Myocyte (in vitro differentiated cells): ENCODE data around the gene JPH4. TPM values are rescaled to one million over a fixed set of nuclear protein-coding genes. Genes with fewer than 3 reads are reported as not detected.
"Not testable (repeated sequence)": the region's sequence is repeated elsewhere in the genome, so short reads cannot be mapped to it uniquely, and the experiment has no call there.

Experiments used
- DNase-seq: peaks from one replicate; pipeline ENCODE4 v3.0.0-alpha.2; 2012; ENCODE audit warnings: low read depth
- total RNA-seq: library from RNA; depleted of rRNA; stranded (reverse); fragments of >200 nt; gene quantifications from 2 replicates; pipeline ENCODE4 v1.2.3, GENCODE V29; 2014

The JPH4 gene
- total RNA-seq, 1 donor from 2014 or later, result not detected

DNA sequence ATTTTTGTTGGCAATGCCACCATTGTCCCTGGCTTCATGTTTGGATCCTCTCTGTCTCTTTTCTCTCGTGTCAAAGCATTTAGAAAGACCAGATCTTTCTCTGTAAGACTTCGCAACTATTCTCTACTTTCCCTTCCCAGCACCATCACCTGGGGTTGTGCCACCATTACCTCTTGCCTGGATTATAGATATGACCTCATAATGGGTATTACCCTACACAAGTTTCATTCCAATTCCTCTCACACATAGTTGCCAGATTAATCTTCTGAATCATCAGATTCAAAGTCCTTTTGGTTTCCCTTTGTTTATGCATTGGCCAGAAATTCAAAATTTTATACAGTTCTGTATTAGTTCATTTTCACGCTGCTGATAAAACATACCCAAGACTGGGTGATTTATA is 30.4 kb upstream of the JPH4 start:
- DNase-seq, result no peak

DNA sequence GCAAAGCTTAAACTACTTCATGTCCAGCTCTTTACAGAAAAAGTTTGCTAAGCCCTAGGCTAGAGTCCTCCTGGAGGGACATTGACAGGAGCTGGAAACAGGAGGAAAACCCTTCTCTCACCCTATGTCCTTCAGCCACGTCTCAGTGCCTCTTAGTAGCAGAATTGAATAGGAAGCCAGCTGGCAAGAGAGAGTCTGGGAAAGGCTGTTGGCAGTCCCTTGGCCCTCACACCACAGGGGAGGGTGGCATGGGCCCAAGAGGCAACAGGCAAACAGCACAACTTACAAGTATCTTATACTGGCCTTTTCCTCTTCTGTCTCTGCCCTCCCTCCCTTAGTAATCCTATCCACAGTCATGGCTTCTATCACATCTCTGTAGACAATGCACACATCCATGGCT is 29.9 kb upstream of the JPH4 start:
- peak; percentile 20 for DNase-seq

GRCh38 chr14:23605931-23606585 is 27.5 kb upstream of the JPH4 start:
- DNase-seq, result peak; percentile 61

- no peak for DNase-seq
Measured at GRCh38 chr14:23604675-23605170, 26.1 kb upstream of the JPH4 start.

DNA sequence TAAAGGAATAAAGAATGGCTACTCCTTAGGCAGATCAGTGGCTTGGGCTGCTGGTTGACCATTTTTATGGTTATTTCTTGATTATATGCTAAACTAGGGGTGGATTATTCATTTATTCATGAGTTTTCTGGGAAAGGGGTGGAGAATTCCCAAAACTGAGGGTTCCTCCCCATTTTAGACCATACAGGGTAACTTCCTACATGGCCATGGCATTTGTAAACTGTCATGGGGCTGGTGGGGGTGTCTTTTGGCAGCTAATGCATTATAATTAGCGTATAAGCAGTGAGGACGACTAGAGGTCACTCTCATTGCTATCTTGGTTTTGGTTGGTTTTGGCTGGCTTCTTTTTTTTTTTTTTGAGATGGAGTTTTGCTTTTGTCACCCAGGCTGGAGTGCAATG is 25.6 kb upstream of the JPH4 start:
- DNase-seq, result no peak

DNA sequence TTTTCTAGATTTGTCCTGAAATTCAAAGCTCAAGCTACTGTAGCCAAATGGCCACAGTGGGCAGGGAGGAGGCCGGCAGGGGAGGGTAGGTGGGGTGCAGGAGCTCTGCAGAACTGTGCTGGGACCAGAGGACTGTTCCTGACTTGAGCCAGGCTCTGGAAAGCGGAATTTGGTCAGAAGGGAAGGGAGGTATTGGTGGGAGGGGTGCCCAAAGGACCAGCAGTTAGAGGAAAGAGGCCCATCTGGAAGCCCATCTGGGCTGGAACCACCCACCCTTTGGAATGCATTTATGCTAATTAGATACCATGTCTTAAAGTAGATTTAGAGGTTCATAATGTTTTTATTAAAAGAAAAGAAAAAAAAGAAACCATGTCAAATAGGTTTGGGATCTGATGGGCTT is 24.5 kb upstream of the JPH4 start:
- no peak for DNase-seq

GRCh38 chr14:23602181-23603095 is 23.8 kb upstream of the JPH4 start:
- DNase-seq, result peak; percentile 60

- DNase-seq, result peak; percentile 48
Measured at GRCh38 chr14:23601845-23602180, 23.2 kb upstream of the JPH4 start.

GRCh38 chr14:23601424-23601823 is 22.8 kb upstream of the JPH4 start:
- no peak for DNase-seq

DNA sequence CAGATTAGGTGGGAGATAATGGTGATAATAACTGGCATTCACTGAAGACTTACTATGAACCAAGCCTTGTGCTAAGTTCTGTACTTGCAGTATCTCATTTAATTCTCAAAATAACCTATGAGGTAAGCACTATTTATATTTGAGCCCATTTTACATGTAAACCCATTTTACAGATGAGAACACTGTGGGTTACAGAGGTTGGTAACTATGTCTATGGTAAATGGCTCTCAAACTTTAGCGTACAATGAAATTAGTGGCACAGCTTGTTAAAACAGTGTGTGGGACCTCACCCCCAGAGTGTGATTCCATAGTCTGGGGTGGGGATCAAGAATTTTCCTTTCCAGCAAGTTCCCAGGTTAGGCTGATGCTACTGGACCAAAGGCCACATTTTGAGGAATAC is 22.2 kb upstream of the JPH4 start:
- no peak for DNase-seq

DNA sequence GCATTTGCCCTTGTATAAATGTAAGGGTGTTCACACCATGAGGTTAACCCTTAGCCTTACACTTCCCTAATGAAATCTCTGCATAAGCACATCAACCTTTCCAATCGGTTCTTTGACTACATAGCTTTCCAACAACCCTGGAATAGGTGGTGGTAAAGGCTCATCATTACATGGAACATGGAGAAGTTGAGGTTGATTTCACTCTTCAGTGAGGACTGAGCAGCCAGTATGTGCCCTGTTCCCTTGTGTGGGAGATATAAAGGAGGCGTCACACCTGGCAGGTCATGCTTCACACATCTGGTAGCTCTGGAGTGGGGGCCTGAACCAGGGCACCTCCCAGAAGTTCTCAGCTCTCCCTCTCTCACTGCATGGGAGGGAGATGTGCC is 21.7 kb upstream of the JPH4 start:
- no peak for DNase-seq

GRCh38 chr14:23594191-23594590 is 15.6 kb upstream of the JPH4 start:
- DNase-seq, result not testable (repeated sequence)

GRCh38 chr14:23590198-23590597 is 11.6 kb upstream of the JPH4 start:
- DNase-seq, result no peak

- DNase-seq, result no peak
Measured at GRCh38 chr14:23589606-23590005, 11.0 kb upstream of the JPH4 start.

DNA sequence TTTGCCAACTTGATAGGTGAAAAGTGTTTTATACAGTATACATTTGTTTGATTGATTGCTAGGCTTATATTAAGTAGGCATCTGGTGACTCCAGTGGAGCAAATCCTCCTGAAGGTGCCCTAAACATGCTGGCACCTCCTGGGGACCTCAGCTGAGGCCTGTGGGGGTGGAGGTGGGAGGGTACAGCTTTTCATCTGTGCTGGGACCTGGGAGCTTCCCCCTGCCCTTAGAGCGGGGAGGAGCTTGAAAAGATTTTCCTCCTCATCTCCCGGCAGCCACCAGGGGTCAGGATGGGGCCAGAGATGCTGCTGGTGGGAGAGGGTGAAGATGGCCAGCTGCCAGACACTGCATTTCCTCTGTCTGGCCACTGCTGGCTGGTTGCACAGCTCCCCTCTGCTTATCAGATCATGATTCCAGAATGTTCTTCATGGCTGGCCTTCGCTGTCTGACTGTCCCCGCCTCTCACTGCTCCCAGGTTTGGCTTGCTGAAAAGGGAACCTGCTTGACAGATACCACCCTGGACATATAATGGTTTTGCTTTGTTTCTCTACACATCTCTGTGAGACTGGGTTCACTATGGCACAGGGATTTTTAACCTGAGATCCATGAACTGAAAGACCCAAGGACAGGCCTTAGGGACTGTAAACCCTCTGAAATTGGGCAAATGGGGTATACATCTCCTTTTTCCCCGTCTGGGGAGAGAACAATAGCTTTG is 10.5 kb upstream of the JPH4 start:
- DNase-seq, result peak; percentile 90

DNA sequence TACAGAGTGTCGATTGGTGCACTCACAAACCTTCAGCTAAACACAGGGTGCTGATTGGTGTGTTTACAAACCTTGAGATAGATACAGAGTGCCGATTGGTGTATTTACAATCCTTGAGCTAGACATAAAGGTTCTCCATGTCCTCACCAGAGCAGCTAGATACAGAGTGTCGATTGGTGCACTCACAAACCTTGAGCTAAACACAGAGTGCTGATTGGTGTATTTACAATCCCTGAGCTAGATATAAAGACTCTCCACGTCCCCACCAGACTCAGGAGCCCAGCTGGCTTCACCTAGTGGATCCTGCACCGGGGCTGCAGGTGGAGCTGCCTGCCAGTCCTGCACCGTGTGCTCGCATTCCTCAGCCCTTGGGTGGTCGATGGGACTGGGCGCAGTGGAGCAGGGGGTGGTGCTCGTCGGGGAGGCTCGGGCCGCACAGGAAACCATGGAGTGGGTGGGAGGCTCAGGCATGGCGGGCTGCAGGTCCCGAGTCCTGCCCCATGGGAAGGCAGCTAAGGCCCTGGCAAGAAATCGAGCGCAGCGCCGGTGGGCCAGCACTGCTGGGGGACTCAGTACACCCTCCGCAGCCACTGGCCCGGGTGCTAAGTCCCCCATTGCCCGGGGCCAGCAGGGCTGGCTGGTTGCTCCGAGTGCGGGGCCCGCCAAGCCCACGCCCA is 6.1 kb upstream of the JPH4 start:
- DNase-seq, result not testable (repeated sequence)

DNA sequence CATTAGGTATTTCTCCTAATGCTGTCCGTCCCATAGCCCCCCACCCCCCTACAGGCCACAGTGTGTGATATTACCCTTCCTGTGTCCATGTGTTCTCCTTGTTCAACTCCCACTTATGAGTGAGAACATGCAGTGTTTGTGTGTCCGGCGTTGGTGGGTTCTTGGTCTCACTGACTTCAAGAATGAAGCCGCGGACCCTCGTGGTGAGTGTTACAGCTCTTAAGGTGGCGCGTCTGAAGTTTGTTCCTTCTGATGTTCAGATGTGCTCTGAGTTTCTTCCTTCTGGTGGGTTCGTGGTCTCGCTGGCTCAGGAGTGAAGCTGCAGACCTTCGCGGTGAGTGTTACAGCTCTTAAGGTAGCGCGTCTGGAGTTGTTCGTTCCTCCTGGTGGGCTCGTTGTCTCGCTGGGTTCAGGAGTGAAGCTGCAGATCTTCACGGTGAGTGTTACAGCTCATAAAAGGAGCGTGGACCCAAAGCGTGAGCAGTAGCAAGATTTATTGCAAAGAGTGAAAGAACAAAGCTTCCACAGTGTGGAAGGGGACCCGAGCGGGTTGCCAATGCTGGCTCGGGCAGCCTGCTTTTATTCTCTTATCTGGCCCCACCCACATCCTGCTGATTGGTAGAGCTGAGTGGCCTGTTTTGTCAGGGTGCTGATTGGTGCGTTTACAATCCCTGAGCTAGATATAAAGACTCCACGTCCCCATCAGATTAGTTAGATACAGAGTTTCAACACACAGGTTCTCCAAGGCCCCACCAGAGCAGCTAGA is 5.4 kb upstream of the JPH4 start:
- DNase-seq, result not testable (repeated sequence)

DNA sequence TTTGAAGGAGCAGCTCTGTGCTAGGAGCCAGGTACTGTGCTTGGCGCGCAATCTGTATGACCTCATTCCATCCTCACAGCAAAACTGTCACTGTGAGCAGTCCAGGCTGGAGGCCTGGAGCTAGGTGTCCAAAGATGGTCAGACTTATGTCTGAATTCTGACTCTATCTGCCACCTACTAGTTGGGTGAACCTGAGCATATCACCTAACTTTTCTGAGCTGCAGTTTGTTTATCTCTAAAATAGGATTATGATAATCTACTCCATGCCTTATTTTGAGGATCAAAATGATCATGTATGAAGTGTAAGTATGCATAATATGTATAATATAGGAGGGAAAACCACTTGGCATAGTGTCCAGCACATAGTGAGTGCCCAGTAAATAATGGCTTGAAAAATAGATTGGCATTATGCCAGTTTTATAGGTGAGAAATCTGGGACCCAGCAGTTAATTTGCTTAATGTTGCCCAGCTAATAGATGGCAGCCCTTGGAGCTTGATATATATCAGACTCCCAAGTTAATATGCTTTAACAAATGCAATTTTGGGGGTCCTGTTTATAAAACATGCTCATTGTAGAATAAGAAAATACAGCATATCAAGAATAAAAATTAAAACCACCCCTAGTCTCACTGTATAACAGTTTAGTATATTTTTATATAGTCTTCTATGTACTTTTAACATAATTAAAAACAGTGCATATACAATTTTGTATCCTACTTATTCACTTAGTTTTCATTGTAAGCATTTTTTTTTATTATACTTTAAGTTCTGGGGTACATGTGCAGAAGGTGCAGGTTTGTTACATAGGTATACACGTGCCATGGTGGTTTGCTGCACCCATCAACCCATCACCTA is 4.5 kb upstream of the JPH4 start:
- DNase-seq, result no peak

DNA sequence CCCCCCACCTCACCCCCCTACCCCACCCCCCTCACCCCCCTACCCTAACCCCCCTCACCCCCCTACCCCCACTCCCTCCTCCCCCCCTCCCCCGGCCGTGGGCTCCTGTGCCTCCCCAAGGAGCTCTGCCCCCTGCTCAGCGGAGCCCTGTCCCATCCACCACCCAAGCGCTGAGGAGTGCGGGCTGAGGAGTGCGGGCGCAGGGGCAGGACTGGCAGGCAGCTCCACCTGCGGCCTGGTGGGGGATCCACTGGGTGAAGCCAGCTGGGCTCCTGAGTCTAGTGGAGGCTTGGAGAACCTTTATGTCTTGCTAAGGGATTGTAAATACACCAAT is 2.3 kb upstream of the JPH4 start:
- no peak for DNase-seq
